HEK293 (cell line): ENCODE results near the gene CHFR.

Experiments
- ATF2 ChIP-seq: fragments of 450-650 bp; formaldehyde crosslinking; IDR thresholded peaks from 2 replicates; pipeline ENCODE4 v1.5.1; 2016; ENCODE audit warnings: missing biosample characterization, missing genetic modification characterization, low read depth
- CTCF ChIP-seq: fragments of 450-650 bp; formaldehyde crosslinking; IDR thresholded peaks from 2 replicates; pipeline ENCODE4 v1.5.1; 2016; ENCODE audit warnings: missing biosample characterization, missing genetic modification characterization
- KLF8 ChIP-seq: fragments of 450-650 bp; formaldehyde crosslinking; IDR thresholded peaks from 2 replicates; pipeline ENCODE4 v1.5.1; 2016; ENCODE audit warnings: missing biosample characterization, missing genetic modification characterization
- REST ChIP-seq: fragments of 450-650 bp; formaldehyde crosslinking; IDR thresholded peaks from 2 replicates; pipeline ENCODE4 v1.5.1; 2016; ENCODE audit warnings: missing biosample characterization, missing genetic modification characterization
- SALL2 ChIP-seq: fragments of 450-650 bp; formaldehyde crosslinking; IDR thresholded peaks from 2 replicates; pipeline ENCODE4 v1.5.0; 2017; ENCODE audit warnings: missing biosample characterization, mild to moderate bottlenecking, missing genetic modification characterization, borderline replicate concordance
- TSHZ1 ChIP-seq: fragments of 450-650 bp; formaldehyde crosslinking; IDR thresholded peaks from 2 replicates; pipeline ENCODE4 v1.5.1; 2016; ENCODE audit warnings: missing biosample characterization, missing genetic modification characterization, borderline replicate concordance
- ZBTB11 ChIP-seq: fragments of 450-650 bp; formaldehyde crosslinking; conservative IDR thresholded peaks from 2 replicates; pipeline ENCODE4 v1.5.1; 2016; ENCODE audit warnings: low read depth, missing biosample characterization, missing genetic modification characterization
- ZFP69B ChIP-seq: fragments of 450-650 bp; formaldehyde crosslinking; IDR thresholded peaks from 2 replicates; pipeline ENCODE4 v1.5.1; 2016; ENCODE audit warnings: missing biosample characterization, missing genetic modification characterization
- ZNF10 ChIP-seq: fragments of 450-650 bp; formaldehyde crosslinking; IDR thresholded peaks from 2 replicates; pipeline ENCODE4 v1.5.1; 2017; ENCODE audit warnings: missing biosample characterization, missing genetic modification characterization
- ZNF391 ChIP-seq: fragments of 450-650 bp; formaldehyde crosslinking; IDR thresholded peaks from 2 replicates; pipeline ENCODE4 v1.5.1; 2016; ENCODE audit warnings: low read depth, missing biosample characterization, missing genetic modification characterization, borderline replicate concordance
- ZNF513 ChIP-seq: fragments of 450-650 bp; IDR thresholded peaks from 2 replicates; pipeline ENCODE4 v1.5.1; 2018; ENCODE audit warnings: missing biosample characterization, missing genetic modification characterization
- ZNF548 ChIP-seq: fragments of 450-650 bp; formaldehyde crosslinking; IDR thresholded peaks from 2 replicates; pipeline ENCODE4 v1.5.1; 2016; ENCODE audit warnings: missing biosample characterization, missing genetic modification characterization
- ZNF76 ChIP-seq: fragments of 450-650 bp; formaldehyde crosslinking; IDR thresholded peaks from 2 replicates; pipeline ENCODE4; 2016; ENCODE audit warnings: low read depth, missing biosample characterization, missing genetic modification characterization, borderline replicate concordance

GRCh38 chr12:132861558-132861957 lies 25.8 kb downstream of the CHFR start:
- TF ChIP-seq CTCF, result no peak
- no peak for TF ChIP-seq ZNF391
- TF ChIP-seq ZNF548 (tag by site-specific recombination), result no peak
- TF ChIP-seq KLF8 (tag by site-specific recombination), result no peak
- TF ChIP-seq ZNF76 (tag by site-specific recombination), result no peak
- TF ChIP-seq ZFP69B (tag by site-specific recombination), result no peak
- no peak for TF ChIP-seq ZNF10
- TF ChIP-seq ATF2, result no peak
- TF ChIP-seq TSHZ1 (tag by site-specific recombination), result no peak
- no peak for TF ChIP-seq REST
- TF ChIP-seq ZBTB11 (tag by site-specific recombination), result no peak
- TF ChIP-seq SALL2 (tag by site-specific recombination), result no peak
- TF ChIP-seq ZNF513 (tag by site-specific recombination), result no peak
